Measurements from ENCODE around the gene TLX1.

TLX1 gene

GRCh38 chr10:101133489-101134298, 2.6 kb downstream of the TLX1 start:
- DNase-seq (ENCODE audit: low read depth in 1 of 2, low spot score in 1 of 2): no peak

- DNase-seq (ENCODE audit: low read depth in 1 of 2, low spot score in 1 of 2): no peak
These were observed 3.4 kb downstream of the TLX1 start for GRCh38 chr10:101134299-101135127.

- no peak for DNase-seq (ENCODE audit: low read depth in 1 of 2, low spot score in 1 of 2)
These were observed 4.3 kb downstream of the TLX1 start for GRCh38 chr10:101135141-101136006.

- DNase-seq (ENCODE audit: low read depth in 1 of 2, low spot score in 1 of 2): no peak
These were observed 5.1 kb downstream of the TLX1 start for GRCh38 chr10:101136007-101136707.

- no peak for DNase-seq (ENCODE audit: low read depth in 1 of 2, low spot score in 1 of 2)
These were observed 5.6 kb downstream of the TLX1 start for GRCh38 chr10:101136708-101137121.

- DNase-seq (ENCODE audit: low read depth in 1 of 2, low spot score in 1 of 2): no peak
These were observed 6.2 kb downstream of the TLX1 start for GRCh38 chr10:101137271-101137670.

- DNase-seq (ENCODE audit: low read depth in 1 of 2, low spot score in 1 of 2): no peak
These were observed 7.8 kb downstream of the TLX1 start for GRCh38 chr10:101138788-101139420.

- no peak for DNase-seq (ENCODE audit: low read depth in 1 of 2, low spot score in 1 of 2)
These were observed 8.4 kb downstream of the TLX1 start for GRCh38 chr10:101139421-101139911.

- no peak for DNase-seq (ENCODE audit: low read depth in 1 of 2, low spot score in 1 of 2)
These were observed 9.2 kb downstream of the TLX1 start for GRCh38 chr10:101140084-101140949.

GRCh38 chr10:101140950-101141615, 10.0 kb downstream of the TLX1 start:
- no peak for DNase-seq (ENCODE audit: low read depth in 1 of 2, low spot score in 1 of 2)

- DNase-seq (ENCODE audit: low read depth in 1 of 2, low spot score in 1 of 2): peak; percentile 64 to 80
These were observed 10.8 kb downstream of the TLX1 start for GRCh38 chr10:101141616-101142532.

- DNase-seq (ENCODE audit: low read depth in 1 of 2, low spot score in 1 of 2): no peak
These were observed 11.6 kb downstream of the TLX1 start for GRCh38 chr10:101142533-101143344.

GRCh38 chr10:101143345-101143630, 12.2 kb downstream of the TLX1 start:
- DNase-seq (ENCODE audit: low read depth in 1 of 2, low spot score in 1 of 2): no peak

- no peak for DNase-seq (ENCODE audit: low read depth in 1 of 2, low spot score in 1 of 2)
These were observed 13.0 kb downstream of the TLX1 start for GRCh38 chr10:101144053-101144452.

- DNase-seq (ENCODE audit: low read depth in 1 of 2, low spot score in 1 of 2): no peak
These were observed 14.0 kb downstream of the TLX1 start for GRCh38 chr10:101145145-101145544.

- no peak for DNase-seq (ENCODE audit: low read depth in 1 of 2, low spot score in 1 of 2)
These were observed 14.8 kb downstream of the TLX1 start for GRCh38 chr10:101145750-101146391.
